ENCODE data around the gene MYH9.

Gene MYH9

DNA sequence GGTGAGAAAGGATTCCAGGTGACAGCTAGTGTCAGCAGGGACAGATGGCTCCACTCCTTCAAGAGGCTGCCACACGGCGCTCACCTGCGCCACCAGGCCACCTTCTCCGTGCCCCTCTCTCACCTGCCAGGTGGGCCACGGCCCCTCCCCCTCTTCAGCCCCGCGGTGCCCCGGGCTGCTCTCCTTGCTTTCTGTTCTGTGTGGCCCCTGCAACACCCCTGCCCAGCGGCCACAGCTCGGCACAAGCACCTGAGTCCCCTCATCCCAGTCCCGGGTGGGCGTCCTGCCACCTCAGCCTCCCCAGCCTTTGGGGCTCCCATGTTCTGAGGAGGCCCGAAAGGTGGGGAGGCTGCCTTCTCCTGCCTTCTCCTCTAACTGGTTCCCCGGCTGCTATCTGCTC, 88.5 kb downstream of the MYH9 start:
- Histone ChIP-seq H3K4me1 (ENCODE audit: control insufficient read depth, insufficient read depth, low read length) (peaks cover 13% of the 10 kb centered on the region), H3K27me3 (replicated peaks; ENCODE audit: control insufficient read depth, insufficient read depth, low read length) (no peaks in the 10 kb centered on the region), H3K9ac (ENCODE audit: low read length) (no peak overlapping the region), H3K9me3 (ENCODE audit: control insufficient read depth, low read length) (no peaks in the 10 kb centered on the region), H3K36me3 (ENCODE audit: control insufficient read depth, insufficient read depth, low read length, severe bottlenecking) (peaks cover 99% of the 10 kb centered on the region), H3K4me3 (ENCODE audit: low read length) (no peak overlapping the region)
- no peak for DNase-seq (ENCODE audit: low read depth)

DNA sequence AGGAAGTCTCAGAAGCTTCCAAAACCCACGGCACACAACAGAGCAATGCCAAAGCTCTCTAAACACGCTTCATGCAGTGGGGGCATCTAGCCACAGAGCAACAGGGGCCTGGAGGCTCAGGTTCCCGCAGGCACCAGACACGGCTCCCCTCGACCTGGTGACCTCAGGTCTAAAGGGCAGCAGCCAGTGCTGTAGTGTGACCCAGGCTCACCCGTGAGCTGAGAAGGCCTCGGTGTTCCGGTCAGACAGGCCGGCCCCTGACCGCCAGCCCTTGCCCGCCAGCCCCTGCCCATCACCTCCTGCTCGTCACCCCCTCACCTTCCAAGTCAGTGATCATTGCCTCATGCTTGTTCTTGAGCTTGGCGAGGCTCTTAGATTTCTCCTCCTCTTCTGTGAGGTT, 89.2 kb downstream of the MYH9 start:
- H3K27me3 ChIP-seq (replicated peaks; ENCODE audit: control insufficient read depth, insufficient read depth, low read length): no peaks in the 10 kb centered on the region
- no peak overlapping the region for H3K4me3 ChIP-seq (ENCODE audit: low read length)
- no peak overlapping the region for H3K9ac ChIP-seq (ENCODE audit: low read length)
- no peaks in the 10 kb centered on the region for H3K9me3 ChIP-seq (ENCODE audit: control insufficient read depth, low read length)
- DNase-seq (ENCODE audit: low read depth): no peak
- H3K36me3 ChIP-seq (ENCODE audit: control insufficient read depth, insufficient read depth, low read length, severe bottlenecking): peaks cover 99% of the 10 kb centered on the region
- peaks cover 13% of the 10 kb centered on the region for H3K4me1 ChIP-seq (ENCODE audit: control insufficient read depth, insufficient read depth, low read length)

DNA sequence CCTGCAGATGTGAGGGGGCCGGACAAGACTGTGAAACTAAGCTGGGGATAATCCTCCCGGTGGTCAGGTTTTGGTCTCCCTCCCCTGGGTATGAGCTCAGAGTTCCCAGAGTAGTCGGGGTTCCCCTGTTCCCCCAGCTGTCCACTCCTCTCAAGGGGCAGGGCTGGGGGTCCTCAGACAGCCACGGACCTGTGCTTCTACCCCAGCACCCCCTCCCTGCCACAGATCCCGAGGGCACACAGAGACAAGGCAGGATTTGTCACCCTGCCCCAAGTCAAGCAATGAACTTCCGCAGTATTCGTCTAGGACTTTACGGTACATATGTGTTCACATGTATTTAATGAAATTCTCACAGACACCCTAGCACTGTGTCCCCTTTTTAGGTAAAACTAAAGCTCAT, 89.6 kb downstream of the MYH9 start:
- Histone ChIP-seq H3K9ac (ENCODE audit: low read length) (no peak overlapping the region), H3K36me3 (ENCODE audit: control insufficient read depth, insufficient read depth, low read length, severe bottlenecking) (peaks cover 100% of the 10 kb centered on the region), H3K9me3 (ENCODE audit: control insufficient read depth, low read length) (no peaks in the 10 kb centered on the region), H3K4me3 (ENCODE audit: low read length) (no peak overlapping the region), H3K27me3 (replicated peaks; ENCODE audit: control insufficient read depth, insufficient read depth, low read length) (no peaks in the 10 kb centered on the region), H3K4me1 (ENCODE audit: control insufficient read depth, insufficient read depth, low read length) (peaks cover 13% of the 10 kb centered on the region)
- no peak for DNase-seq (ENCODE audit: low read depth)

DNA sequence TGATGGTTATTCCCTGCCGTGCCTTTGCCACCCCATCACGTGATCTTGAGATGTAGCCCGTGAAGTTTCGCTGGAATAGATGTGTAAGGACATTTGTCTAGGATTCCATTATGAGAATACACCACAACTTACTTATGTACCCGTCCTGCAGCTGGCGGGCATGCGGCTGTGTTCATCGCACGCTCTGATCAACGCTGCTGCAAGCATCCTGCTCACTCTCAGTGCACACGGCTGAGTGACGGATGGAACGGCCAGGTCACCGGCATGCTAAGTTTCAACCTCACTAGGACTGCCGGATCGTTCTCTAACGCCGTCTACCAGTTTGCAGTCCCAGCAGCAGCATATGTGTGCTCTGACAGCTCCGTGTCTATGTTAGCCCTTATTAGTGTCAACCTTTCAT, 90.2 kb downstream of the MYH9 start:
- H3K27me3 ChIP-seq (replicated peaks; ENCODE audit: control insufficient read depth, insufficient read depth, low read length): no peaks in the 10 kb centered on the region
- peaks cover 100% of the 10 kb centered on the region for H3K36me3 ChIP-seq (ENCODE audit: control insufficient read depth, insufficient read depth, low read length, severe bottlenecking)
- H3K9ac ChIP-seq (ENCODE audit: low read length): no peak overlapping the region
- no peak for DNase-seq (ENCODE audit: low read depth)
- peaks cover 13% of the 10 kb centered on the region for H3K4me1 ChIP-seq (ENCODE audit: control insufficient read depth, insufficient read depth, low read length)
- no peak overlapping the region for H3K4me3 ChIP-seq (ENCODE audit: low read length)
- H3K9me3 ChIP-seq (ENCODE audit: control insufficient read depth, low read length): no peaks in the 10 kb centered on the region

DNA sequence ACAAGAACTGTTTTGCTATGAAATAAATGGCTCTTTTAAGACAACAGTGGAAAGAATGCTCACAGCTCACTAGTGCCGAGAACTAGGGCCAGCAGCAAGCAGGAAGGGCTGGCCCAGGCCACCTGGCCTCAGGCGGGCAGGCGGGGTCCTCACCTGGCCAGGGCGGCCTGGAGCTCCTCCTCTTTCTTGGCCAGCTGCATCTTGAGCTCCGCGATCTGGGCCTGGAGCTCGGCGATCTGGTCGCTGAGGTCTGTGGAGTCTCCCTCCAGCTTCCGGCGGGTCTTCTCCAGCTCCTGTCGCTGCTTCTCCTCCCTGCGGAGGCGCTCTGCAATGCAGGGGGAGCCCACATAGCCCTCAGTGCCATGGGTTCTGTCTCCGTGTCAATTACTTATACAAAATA, 91.1 kb downstream of the MYH9 start:
- Histone ChIP-seq H3K4me1 (ENCODE audit: control insufficient read depth, insufficient read depth, low read length) (peaks cover 13% of the 10 kb centered on the region), H3K9me3 (ENCODE audit: control insufficient read depth, low read length) (no peaks in the 10 kb centered on the region), H3K27me3 (replicated peaks; ENCODE audit: control insufficient read depth, insufficient read depth, low read length) (no peaks in the 10 kb centered on the region), H3K9ac (ENCODE audit: low read length) (no peak overlapping the region), H3K36me3 (ENCODE audit: control insufficient read depth, insufficient read depth, low read length, severe bottlenecking) (peaks cover 100% of the 10 kb centered on the region), H3K4me3 (ENCODE audit: low read length) (no peak overlapping the region)
- DNase-seq (ENCODE audit: low read depth): no peak

DNA sequence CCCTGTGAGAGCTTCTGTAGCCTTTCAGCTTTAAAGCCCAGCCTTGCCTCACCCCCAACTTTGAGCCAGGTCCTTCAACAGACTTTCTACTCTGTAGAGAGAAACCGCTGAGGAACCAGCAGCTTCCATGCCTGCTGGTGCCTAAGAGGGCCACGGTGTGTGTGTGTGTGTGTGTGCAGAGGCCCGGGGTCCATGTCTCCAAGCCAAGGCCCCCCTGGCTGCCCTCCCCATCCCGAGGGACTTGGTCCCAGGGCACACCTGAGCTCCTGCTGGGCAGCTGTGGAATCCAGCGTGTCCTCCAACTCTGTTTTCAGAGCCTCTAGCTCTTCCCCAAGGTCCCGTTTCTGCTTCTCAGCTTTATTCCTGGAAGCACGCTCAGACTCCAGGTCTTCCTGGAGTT, 92.5 kb downstream of the MYH9 start:
- Histone ChIP-seq H3K4me1 (ENCODE audit: control insufficient read depth, insufficient read depth, low read length) (peaks cover 11% of the 10 kb centered on the region), H3K4me3 (ENCODE audit: low read length) (no peak overlapping the region), H3K27me3 (replicated peaks; ENCODE audit: control insufficient read depth, insufficient read depth, low read length) (no peaks in the 10 kb centered on the region), H3K9me3 (ENCODE audit: control insufficient read depth, low read length) (no peaks in the 10 kb centered on the region), H3K9ac (ENCODE audit: low read length) (no peak overlapping the region), H3K36me3 (ENCODE audit: control insufficient read depth, insufficient read depth, low read length, severe bottlenecking) (peaks cover 87% of the 10 kb centered on the region)
- no peak for DNase-seq (ENCODE audit: low read depth)

DNA sequence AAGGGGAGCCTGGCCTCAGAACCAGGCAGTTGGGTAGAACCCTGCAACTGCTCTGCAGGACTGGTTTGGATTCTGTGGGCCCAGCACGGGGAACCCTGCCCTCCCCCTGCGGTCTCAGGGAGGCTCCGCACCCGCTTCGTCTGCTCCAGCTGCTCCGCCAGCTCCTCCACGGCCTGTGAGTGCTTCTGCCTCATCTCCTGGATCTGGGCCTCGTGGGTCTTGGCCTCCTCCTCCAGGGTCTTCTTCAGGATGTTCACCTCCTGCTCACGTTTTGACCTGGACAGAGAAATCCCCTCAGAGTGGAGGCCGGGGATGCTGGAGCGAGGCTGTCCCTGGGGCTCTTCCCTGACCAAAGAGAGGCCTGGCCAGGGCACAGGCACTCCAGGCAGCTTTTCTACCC, 93.0 kb downstream of the MYH9 start:
- no peaks in the 10 kb centered on the region for H3K27me3 ChIP-seq (replicated peaks; ENCODE audit: control insufficient read depth, insufficient read depth, low read length)
- H3K9me3 ChIP-seq (ENCODE audit: control insufficient read depth, low read length): no peaks in the 10 kb centered on the region

DNA sequence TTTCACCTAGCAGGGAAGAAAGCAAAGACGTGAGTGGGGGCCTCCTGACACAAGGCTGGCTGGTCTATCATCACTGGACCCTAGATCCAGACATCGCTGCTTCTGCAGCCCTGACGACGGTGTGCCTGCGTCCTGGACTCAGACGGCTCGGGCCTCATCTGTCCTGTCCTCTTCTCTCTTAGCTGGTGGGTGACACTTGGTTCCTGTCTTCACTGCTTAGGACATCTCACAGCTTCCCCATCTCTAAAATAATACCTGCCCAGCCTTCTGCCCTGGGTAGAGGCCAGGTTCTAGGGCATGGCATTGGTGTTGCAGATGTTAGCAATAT, 93.5 kb downstream of the MYH9 start:
- Histone ChIP-seq H3K4me1 (ENCODE audit: control insufficient read depth, insufficient read depth, low read length) (peaks cover 3% of the 10 kb centered on the region), H3K36me3 (ENCODE audit: control insufficient read depth, insufficient read depth, low read length, severe bottlenecking) (peaks cover 86% of the 10 kb centered on the region), H3K4me3 (ENCODE audit: low read length) (no peak overlapping the region), H3K9ac (ENCODE audit: low read length) (no peak overlapping the region), H3K27me3 (replicated peaks; ENCODE audit: control insufficient read depth, insufficient read depth, low read length) (no peaks in the 10 kb centered on the region), H3K9me3 (ENCODE audit: control insufficient read depth, low read length) (no peaks in the 10 kb centered on the region)
- no peak for DNase-seq (ENCODE audit: low read depth)

More for the DNA sequence above, 93.0 kb downstream of the MYH9 start:
- Histone ChIP-seq H3K4me1 (ENCODE audit: control insufficient read depth, insufficient read depth, low read length) (peaks cover 7% of the 10 kb centered on the region), H3K36me3 (ENCODE audit: control insufficient read depth, insufficient read depth, low read length, severe bottlenecking) (peaks cover 86% of the 10 kb centered on the region), H3K4me3 (ENCODE audit: low read length) (no peak overlapping the region), H3K9ac (ENCODE audit: low read length) (no peak overlapping the region)
- no peak for DNase-seq (ENCODE audit: low read depth)

DNA sequence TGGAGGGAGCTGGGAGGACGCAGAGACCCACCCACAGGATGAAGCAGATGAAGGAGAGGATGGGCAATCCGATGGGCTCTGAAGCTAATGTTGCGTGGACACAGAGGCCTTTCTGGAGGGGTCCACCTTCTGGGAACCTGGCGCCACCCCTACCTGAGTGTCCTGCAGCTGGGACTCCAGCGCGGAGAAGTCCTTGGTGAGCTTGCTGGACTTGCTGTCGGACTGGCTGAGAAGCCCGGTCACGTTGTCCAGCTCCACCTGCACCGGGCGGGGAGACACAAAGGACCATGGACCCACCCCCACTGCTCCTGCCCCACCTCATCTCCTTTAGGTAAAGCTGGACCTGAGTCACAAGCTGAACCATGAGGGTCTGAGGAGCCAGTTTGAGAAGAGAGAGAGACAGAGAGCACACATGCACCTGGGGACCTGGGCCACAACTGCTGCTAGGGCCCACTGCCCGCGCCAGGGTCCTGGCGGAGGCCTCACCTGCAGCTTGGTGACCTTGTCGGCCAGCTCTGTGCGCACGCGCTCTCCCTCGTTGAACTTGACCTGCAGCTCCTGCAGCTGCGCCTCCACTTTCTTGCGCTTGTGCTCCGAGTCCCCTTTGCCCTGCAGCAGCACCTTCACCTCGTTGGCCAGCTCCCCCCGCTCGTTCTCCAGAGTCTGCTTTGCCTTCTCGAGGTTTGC, 94.0 kb downstream of the MYH9 start:
- H3K36me3 ChIP-seq (ENCODE audit: control insufficient read depth, insufficient read depth, low read length, severe bottlenecking): peaks cover 86% of the 10 kb centered on the region
- H3K27me3 ChIP-seq (replicated peaks; ENCODE audit: control insufficient read depth, insufficient read depth, low read length): no peaks in the 10 kb centered on the region
- no peak for DNase-seq (ENCODE audit: low read depth)
- H3K9me3 ChIP-seq (ENCODE audit: control insufficient read depth, low read length): no peaks in the 10 kb centered on the region
- no peak overlapping the region for H3K4me3 ChIP-seq (ENCODE audit: low read length)
- no peak overlapping the region for H3K9ac ChIP-seq (ENCODE audit: low read length)
- no peaks in the 10 kb centered on the region for H3K4me1 ChIP-seq (ENCODE audit: control insufficient read depth, insufficient read depth, low read length)

DNA sequence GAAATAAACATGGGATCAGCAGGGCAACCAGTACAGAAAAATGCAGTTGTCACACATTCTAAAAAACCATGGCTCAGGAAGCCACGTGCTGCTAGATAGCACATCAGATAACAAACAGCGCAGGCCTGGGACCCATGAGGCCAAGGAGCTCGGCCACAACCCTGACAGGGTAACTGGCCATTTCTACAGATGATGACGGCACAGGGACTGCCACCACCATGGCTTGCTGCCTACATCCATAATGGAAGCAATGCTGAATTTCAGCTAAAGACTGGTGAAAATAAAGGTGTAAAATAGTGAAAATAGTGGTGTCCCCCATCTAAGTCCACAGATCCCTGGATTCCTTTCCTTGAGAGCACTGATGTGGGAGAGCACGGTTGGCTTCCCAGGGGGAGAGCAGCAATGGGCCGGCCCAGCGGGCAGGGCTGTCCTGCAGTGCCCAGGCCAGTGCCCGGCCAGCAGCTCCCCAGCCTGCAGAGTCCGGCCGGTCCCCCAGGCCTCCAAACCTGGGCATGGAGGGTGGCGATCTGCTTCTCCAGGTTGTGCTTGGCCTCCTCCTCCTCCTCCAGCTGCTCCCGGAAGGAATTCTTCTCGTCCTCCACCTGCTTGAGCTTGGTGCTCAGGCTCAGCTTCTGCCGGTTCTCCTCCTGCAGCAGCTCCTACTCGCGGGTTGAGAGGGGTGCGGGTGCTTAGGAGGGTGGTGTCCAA, 94.8 kb downstream of the MYH9 start:
- peaks cover 86% of the 10 kb centered on the region for H3K36me3 ChIP-seq (ENCODE audit: control insufficient read depth, insufficient read depth, low read length, severe bottlenecking)
- H3K4me3 ChIP-seq (ENCODE audit: low read length): no peak overlapping the region
- no peaks in the 10 kb centered on the region for H3K27me3 ChIP-seq (replicated peaks; ENCODE audit: control insufficient read depth, insufficient read depth, low read length)
- no peaks in the 10 kb centered on the region for H3K4me1 ChIP-seq (ENCODE audit: control insufficient read depth, insufficient read depth, low read length)
- DNase-seq (ENCODE audit: low read depth): no peak
- no peak overlapping the region for H3K9ac ChIP-seq (ENCODE audit: low read length)
- no peaks in the 10 kb centered on the region for H3K9me3 ChIP-seq (ENCODE audit: control insufficient read depth, low read length)

DNA sequence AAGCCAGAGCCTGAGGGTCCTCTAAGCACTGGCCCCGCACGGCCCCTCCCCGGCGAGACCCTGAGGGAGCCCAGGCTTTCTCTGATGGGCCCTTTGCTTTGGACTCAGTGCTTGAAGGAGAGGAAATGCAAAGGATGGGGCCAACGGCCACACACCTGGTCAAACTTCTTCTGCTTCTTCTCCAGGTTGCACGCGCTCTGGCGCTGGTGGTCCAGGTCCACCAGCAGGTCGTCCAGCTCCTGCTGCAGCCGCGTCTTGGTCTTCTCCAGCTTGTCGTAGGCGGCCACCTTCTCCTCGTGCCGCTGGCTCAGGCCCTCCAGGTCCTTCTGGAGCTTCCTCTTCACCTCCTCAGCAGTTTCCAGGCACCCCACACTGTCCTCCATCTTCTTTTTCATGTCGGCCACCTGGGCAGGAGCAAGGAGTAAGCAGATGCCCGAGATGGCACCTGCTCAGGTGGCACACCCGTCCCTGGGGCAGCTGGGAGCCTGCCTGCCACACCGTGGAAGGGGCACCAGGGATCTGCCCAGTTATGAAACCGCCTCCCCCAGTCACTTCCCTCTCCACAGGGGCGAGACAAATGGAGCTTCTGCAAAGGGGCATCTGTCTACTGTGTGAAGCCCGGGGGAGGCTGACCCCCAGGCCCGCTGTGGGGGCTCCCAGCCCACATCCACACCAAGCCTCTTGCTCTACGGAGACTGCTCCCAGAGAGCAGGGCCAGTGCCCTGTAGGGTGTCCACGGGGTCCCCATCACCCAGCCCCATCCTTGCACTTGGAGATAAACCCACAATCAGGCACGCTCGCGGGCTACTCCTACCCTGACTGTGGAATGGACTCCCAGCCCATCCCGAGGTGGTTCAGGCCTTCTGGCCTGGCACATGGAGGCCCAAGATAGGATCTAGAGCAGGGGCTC, 95.7 kb downstream of the MYH9 start:
- DNase-seq (ENCODE audit: low read depth): no peak

More for the DNA sequence above, 95.7 kb downstream of the MYH9 start:
- H3K4me1 ChIP-seq (ENCODE audit: control insufficient read depth, insufficient read depth, low read length): no peaks in the 10 kb centered on the region
- H3K4me3 ChIP-seq (ENCODE audit: low read length): no peak overlapping the region
- no peaks in the 10 kb centered on the region for H3K27me3 ChIP-seq (replicated peaks; ENCODE audit: control insufficient read depth, insufficient read depth, low read length)
- H3K9me3 ChIP-seq (ENCODE audit: control insufficient read depth, low read length): no peaks in the 10 kb centered on the region
- H3K36me3 ChIP-seq (ENCODE audit: control insufficient read depth, insufficient read depth, low read length, severe bottlenecking): peaks cover 85% of the 10 kb centered on the region
- H3K9ac ChIP-seq (ENCODE audit: low read length): no peak overlapping the region
